GM12874 (cell line): ENCODE measurements around the gene AQP2.

Source experiments
- CTCF ChIP-seq: IDR thresholded peaks from 2 replicates; pipeline ENCODE4 v1.5.1; 2011; ENCODE audit warnings: low read depth, mild to moderate bottlenecking, control low read depth, low read length, moderate library complexity; ENCODE audit not compliant: insufficient read depth

The AQP2 gene

GRCh38 chr12:49950273-49951251 is at the start of gene AQP2:
Gene AQP2, plus strand, starts transcription at chr12:49950737. Its CDS starts 94 bp downstream, at chr12:49950831.
- TF ChIP-seq CTCF, result no peak

GRCh38 chr12:49901026-49901425 is 49.5 kb upstream of the AQP2 start:
- no peak for TF ChIP-seq CTCF

- TF ChIP-seq CTCF, result no peak
These were observed 48.6 kb upstream of the AQP2 start for GRCh38 chr12:49901986-49902385.

GRCh38 chr12:49902399-49903350 is 47.9 kb upstream of the AQP2 start:
- TF ChIP-seq CTCF, result no peak

GRCh38 chr12:49903351-49903699 is 47.2 kb upstream of the AQP2 start:
- no peak for TF ChIP-seq CTCF

- no peak for TF ChIP-seq CTCF
These were observed 46.7 kb upstream of the AQP2 start, which contains the start of gene FAIM2 for GRCh38 chr12:49903700-49904423. Gene FAIM2, minus strand, starts transcription at chr12:49903900. Its CDS starts 108 bp downstream, at chr12:49903792.
